Nephron progenitor cell (in vitro differentiated cells): ENCODE measurements around the gene TTC39B.

Experiments
- DNase-seq: peaks from one replicate; pipeline ENCODE4 v3.0.0; 2021
- H3K27ac Mint-ChIP-seq: 2 replicates; pipeline ENCODE4 v1.8.0; 2021; ENCODE audit warnings: mild to moderate bottlenecking, moderate library complexity, mixed read lengths
- H3K27me3 Mint-ChIP-seq: 2 replicates; pipeline ENCODE4 v1.8.0; 2021; ENCODE audit warnings: mild to moderate bottlenecking, low read depth, mixed read lengths; ENCODE audit not compliant: poor library complexity
- H3K36me3 Mint-ChIP-seq: 2 replicates; pipeline ENCODE4 v1.8.0; 2021; ENCODE audit warnings: low read depth, mixed read lengths
- H3K4me1 Mint-ChIP-seq: 2 replicates; pipeline ENCODE4 v1.8.0; 2021; ENCODE audit warnings: mixed read lengths
- H3K4me3 Mint-ChIP-seq: 2 replicates; pipeline ENCODE4 v1.8.0; 2021; ENCODE audit warnings: mild to moderate bottlenecking, moderate library complexity, mixed read lengths
- H3K9me3 Mint-ChIP-seq: 2 replicates; pipeline ENCODE4 v1.8.0; 2021; ENCODE audit warnings: mild to moderate bottlenecking, moderate library complexity, mixed read lengths
- CTCF ChIP-seq: fragments of 200-600 bp; sonication (generic); IDR thresholded peaks from 2 replicates; pipeline ENCODE4 v1.5.0; 2021; ENCODE audit warnings: antibody characterized with exemption

Gene TTC39B

GRCh38 chr9:15156241-15156640, 150.8 kb downstream of the TTC39B start:
- peaks cover 10% of the 10 kb centered on the region for H3K9me3 Mint-ChIP-seq
- H3K4me1 Mint-ChIP-seq: peaks cover 36% of the 10 kb centered on the region
- no peak for DNase-seq
- no peak overlapping the region for H3K4me3 Mint-ChIP-seq
- H3K36me3 Mint-ChIP-seq: no peaks in the 10 kb centered on the region
- no peaks in the 10 kb centered on the region for H3K27me3 Mint-ChIP-seq
- no peak overlapping the region for H3K27ac Mint-ChIP-seq
- TF ChIP-seq CTCF: no peak

GRCh38 chr9:15155826-15156225, 151.2 kb downstream of the TTC39B start:
- no peaks in the 10 kb centered on the region for H3K36me3 Mint-ChIP-seq
- H3K27me3 Mint-ChIP-seq: no peaks in the 10 kb centered on the region
- TF ChIP-seq CTCF: no peak
- no peak for DNase-seq
- peaks cover 8% of the 10 kb centered on the region for H3K9me3 Mint-ChIP-seq
- H3K27ac Mint-ChIP-seq: no peak overlapping the region
- H3K4me3 Mint-ChIP-seq: no peak overlapping the region
- H3K4me1 Mint-ChIP-seq: peaks cover 36% of the 10 kb centered on the region

GRCh38 chr9:15155323-15155722, 151.7 kb downstream of the TTC39B start:
- Mint-ChIP-seq H3K4me1 (peaks cover 36% of the 10 kb centered on the region), H3K27ac (no peak overlapping the region), H3K27me3 (no peaks in the 10 kb centered on the region), H3K4me3 (no peak overlapping the region), H3K36me3 (no peaks in the 10 kb centered on the region), H3K9me3 (peaks cover 5% of the 10 kb centered on the region)
- TF ChIP-seq CTCF: no peak
- DNase-seq: no peak

- H3K4me1 Mint-ChIP-seq: peaks cover 36% of the 10 kb centered on the region
- H3K36me3 Mint-ChIP-seq: no peaks in the 10 kb centered on the region
- H3K27ac Mint-ChIP-seq: no peak overlapping the region
Observed at GRCh38 chr9:15154677-15155076, 152.3 kb downstream of the TTC39B start.

GRCh38 chr9:15153961-15154360, 153.1 kb downstream of the TTC39B start:
- H3K4me1 Mint-ChIP-seq: peaks cover 36% of the 10 kb centered on the region
- H3K27me3 Mint-ChIP-seq: no peaks in the 10 kb centered on the region
- no peak overlapping the region for H3K4me3 Mint-ChIP-seq
- DNase-seq: no peak
- no peak for TF ChIP-seq CTCF
- H3K27ac Mint-ChIP-seq: no peak overlapping the region
- no peaks in the 10 kb centered on the region for H3K36me3 Mint-ChIP-seq
- H3K9me3 Mint-ChIP-seq: peaks cover 4% of the 10 kb centered on the region

More at GRCh38 chr9:15154677-15155076, 152.3 kb downstream of the TTC39B start:
- no peak for TF ChIP-seq CTCF
- H3K27me3 Mint-ChIP-seq: no peaks in the 10 kb centered on the region
- no peak overlapping the region for H3K4me3 Mint-ChIP-seq
- peaks cover 5% of the 10 kb centered on the region for H3K9me3 Mint-ChIP-seq
- DNase-seq: no peak

GRCh38 chr9:15150939-15151338, 156.1 kb downstream of the TTC39B start:
- no peaks in the 10 kb centered on the region for H3K36me3 Mint-ChIP-seq
- H3K27ac Mint-ChIP-seq: no peak overlapping the region
- H3K9me3 Mint-ChIP-seq: no peaks in the 10 kb centered on the region
- peaks cover 33% of the 10 kb centered on the region for H3K4me1 Mint-ChIP-seq
- no peaks in the 10 kb centered on the region for H3K27me3 Mint-ChIP-seq
- no peak for TF ChIP-seq CTCF
- no peak overlapping the region for H3K4me3 Mint-ChIP-seq
- DNase-seq: no peak
